Osteocyte (in vitro differentiated cells): ENCODE results near the gene PIAS3. TPM values are rescaled to one million over a fixed set of nuclear protein-coding genes. Genes with fewer than 3 reads are reported as not detected.

Source experiments
- DNase-seq: peaks from one replicate; pipeline ENCODE4 v3.0.0; 2021; ENCODE audit warnings: mixed read lengths; ENCODE audit not compliant: unreplicated experiment; ENCODE audit errors: extremely low spot score
- H3K27ac Mint-ChIP-seq: one replicate; pipeline ENCODE4 v1.8.0; 2021; ENCODE audit warnings: mild to moderate bottlenecking, mixed read lengths; ENCODE audit not compliant: unreplicated experiment
- H3K27me3 Mint-ChIP-seq: one replicate; pipeline ENCODE4 v1.8.0; 2021; ENCODE audit warnings: mixed read lengths; ENCODE audit not compliant: unreplicated experiment
- H3K36me3 Mint-ChIP-seq: one replicate; pipeline ENCODE4 v1.8.0; 2021; ENCODE audit warnings: mixed read lengths; ENCODE audit not compliant: unreplicated experiment
- H3K4me1 Mint-ChIP-seq: one replicate; pipeline ENCODE4 v1.8.0; 2021; ENCODE audit warnings: mixed read lengths; ENCODE audit not compliant: unreplicated experiment
- H3K4me3 Mint-ChIP-seq: one replicate; pipeline ENCODE4 v1.8.0; 2021; ENCODE audit warnings: mild to moderate bottlenecking, moderate library complexity, mixed read lengths; ENCODE audit not compliant: unreplicated experiment
- H3K9me3 Mint-ChIP-seq: one replicate; pipeline ENCODE4 v1.8.0; 2021; ENCODE audit warnings: mixed read lengths; ENCODE audit not compliant: unreplicated experiment
- total RNA-seq: library from RNA; stranded (reverse); gene quantifications from 2 replicates; pipeline ENCODE4 v1.2.1, GENCODE V29; 2021
- TF ChIP-seq, protein P1 (sequence below): fragments of 200-600 bp; sonication (generic); IDR thresholded peaks from 2 replicates; pipeline ENCODE4 v1.5.0; 2021; ENCODE audit warnings: antibody characterized with exemption, mild to moderate bottlenecking, moderate library complexity

The PIAS3 gene
- total RNA-seq, 1 donor from 2014 or later = 48.7 TPM

DNA sequence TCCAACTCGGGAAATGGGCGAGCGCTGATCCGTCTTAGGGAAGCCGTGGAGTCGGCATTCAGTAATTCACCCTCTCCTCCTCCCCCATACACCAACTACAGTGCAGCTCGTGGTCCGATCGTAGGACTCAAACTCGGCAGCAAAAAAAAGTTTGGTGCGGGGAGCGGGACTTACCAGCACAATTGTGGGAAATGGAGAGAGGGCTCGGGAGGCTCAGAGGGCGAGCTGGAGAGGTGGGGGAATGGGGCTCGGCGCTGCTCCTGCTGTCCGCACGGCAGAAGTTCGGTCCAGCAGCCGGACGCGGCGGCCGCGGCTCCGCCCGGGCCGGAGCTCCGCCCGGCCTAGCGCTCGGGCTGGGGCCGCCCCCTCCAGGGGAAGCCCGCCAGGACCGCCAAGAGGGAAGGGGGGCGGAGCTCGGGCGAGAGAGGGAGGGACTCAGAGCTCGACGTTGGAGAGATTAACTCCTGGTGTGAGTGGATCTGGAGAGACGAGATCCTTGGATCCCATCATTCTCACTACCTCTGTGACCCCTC is 676 bp upstream of the PIAS3 start:
- TF ChIP-seq, protein P1, sequence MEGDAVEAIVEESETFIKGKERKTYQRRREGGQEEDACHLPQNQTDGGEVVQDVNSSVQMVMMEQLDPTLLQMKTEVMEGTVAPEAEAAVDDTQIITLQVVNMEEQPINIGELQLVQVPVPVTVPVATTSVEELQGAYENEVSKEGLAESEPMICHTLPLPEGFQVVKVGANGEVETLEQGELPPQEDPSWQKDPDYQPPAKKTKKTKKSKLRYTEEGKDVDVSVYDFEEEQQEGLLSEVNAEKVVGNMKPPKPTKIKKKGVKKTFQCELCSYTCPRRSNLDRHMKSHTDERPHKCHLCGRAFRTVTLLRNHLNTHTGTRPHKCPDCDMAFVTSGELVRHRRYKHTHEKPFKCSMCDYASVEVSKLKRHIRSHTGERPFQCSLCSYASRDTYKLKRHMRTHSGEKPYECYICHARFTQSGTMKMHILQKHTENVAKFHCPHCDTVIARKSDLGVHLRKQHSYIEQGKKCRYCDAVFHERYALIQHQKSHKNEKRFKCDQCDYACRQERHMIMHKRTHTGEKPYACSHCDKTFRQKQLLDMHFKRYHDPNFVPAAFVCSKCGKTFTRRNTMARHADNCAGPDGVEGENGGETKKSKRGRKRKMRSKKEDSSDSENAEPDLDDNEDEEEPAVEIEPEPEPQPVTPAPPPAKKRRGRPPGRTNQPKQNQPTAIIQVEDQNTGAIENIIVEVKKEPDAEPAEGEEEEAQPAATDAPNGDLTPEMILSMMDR = peak; percentile 12
- Mint-ChIP-seq H3K4me3 (peak overlapping the region; percentile 94), H3K27me3 (peaks cover 13% of the 10 kb centered on the region)

DNA sequence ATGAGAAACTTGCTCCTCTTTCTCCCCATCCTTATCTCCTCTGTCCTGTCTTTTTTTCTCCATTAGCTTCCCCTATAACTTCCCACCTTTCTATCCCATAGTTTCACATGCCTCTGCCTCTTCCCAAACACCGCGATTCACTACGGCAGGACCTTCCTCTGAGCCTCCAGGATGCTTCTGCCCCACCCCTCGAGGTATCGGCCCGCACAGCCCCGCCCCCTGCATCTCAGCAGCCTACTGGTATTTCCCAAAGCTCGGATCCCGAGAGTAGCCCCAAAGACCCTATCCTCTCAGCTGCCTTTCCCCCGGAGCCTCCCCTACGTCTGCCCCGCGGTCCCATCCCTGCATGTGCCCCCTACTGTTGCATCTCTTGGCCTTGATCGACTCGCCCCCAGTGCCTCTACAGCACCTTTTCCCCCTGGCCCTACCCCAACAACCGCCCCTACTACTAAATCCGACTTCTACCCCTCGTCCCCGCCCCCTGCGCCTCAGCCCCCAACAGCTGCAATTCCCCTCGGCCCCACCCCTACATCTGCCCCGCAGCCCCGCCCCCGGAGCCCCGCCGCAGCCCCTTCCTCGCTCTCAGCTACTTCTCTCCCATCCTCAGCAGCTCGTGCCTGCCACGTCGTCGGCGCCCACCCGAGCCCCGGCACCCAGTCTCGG is 512 bp downstream of the PIAS3 start:
- peak overlapping the region; percentile 94 for H3K4me3 Mint-ChIP-seq
- peak overlapping the region; percentile 95 for H3K27ac Mint-ChIP-seq
- peaks cover 2% of the 10 kb centered on the region for H3K27me3 Mint-ChIP-seq
- H3K9me3 Mint-ChIP-seq = no peaks in the 10 kb centered on the region
- peaks cover 20% of the 10 kb centered on the region for H3K36me3 Mint-ChIP-seq
- DNase-seq = no peak
- TF ChIP-seq, protein P1 = no peak
- H3K4me1 Mint-ChIP-seq = peaks cover 14% of the 10 kb centered on the region

More for the DNA sequence above, 676 bp upstream of the PIAS3 start:
- H3K4me1 Mint-ChIP-seq = peaks cover 14% of the 10 kb centered on the region
- H3K36me3 Mint-ChIP-seq = peaks cover 15% of the 10 kb centered on the region
- DNase-seq = peak; percentile 96
- H3K27ac Mint-ChIP-seq = peak overlapping the region; percentile 95
- no peaks in the 10 kb centered on the region for H3K9me3 Mint-ChIP-seq

GRCh38 chr1:145857170-145857569 is 1.7 kb downstream of the PIAS3 start:
- no peaks in the 10 kb centered on the region for H3K27me3 Mint-ChIP-seq
- H3K27ac Mint-ChIP-seq = no peak overlapping the region
- DNase-seq = no peak
- H3K4me1 Mint-ChIP-seq = peaks cover 14% of the 10 kb centered on the region
- no peak overlapping the region for H3K4me3 Mint-ChIP-seq
- TF ChIP-seq, protein P1 = no peak
- H3K36me3 Mint-ChIP-seq = peaks cover 22% of the 10 kb centered on the region
- H3K9me3 Mint-ChIP-seq = no peaks in the 10 kb centered on the region

- no peaks in the 10 kb centered on the region for H3K27me3 Mint-ChIP-seq
- H3K4me1 Mint-ChIP-seq = peaks cover 16% of the 10 kb centered on the region
- no peaks in the 10 kb centered on the region for H3K9me3 Mint-ChIP-seq
- no peak overlapping the region for H3K4me3 Mint-ChIP-seq
- H3K27ac Mint-ChIP-seq = no peak overlapping the region
- TF ChIP-seq, protein P1 = no peak
- no peak for DNase-seq
- peaks cover 31% of the 10 kb centered on the region for H3K36me3 Mint-ChIP-seq
These were observed 3.4 kb downstream of the PIAS3 start for GRCh38 chr1:145855426-145855948.

- Mint-ChIP-seq H3K27ac (peak overlapping the region; percentile 32), H3K9me3 (no peaks in the 10 kb centered on the region), H3K27me3 (no peaks in the 10 kb centered on the region), H3K4me1 (peaks cover 17% of the 10 kb centered on the region), H3K4me3 (no peak overlapping the region), H3K36me3 (peaks cover 25% of the 10 kb centered on the region)
- TF ChIP-seq, protein P1 = peak; percentile 52
- DNase-seq = no peak
These were observed 9.3 kb downstream of the PIAS3 start for GRCh38 chr1:145849356-145850160.
